ENCODE results near the gene PRRG2. TPM values are rescaled to one million over a fixed set of nuclear protein-coding genes. Genes with fewer than 3 reads are reported as not detected.

Gene PRRG2
- total RNA-seq, 1 donor from 2014 or later: 3.4 TPM

DNA sequence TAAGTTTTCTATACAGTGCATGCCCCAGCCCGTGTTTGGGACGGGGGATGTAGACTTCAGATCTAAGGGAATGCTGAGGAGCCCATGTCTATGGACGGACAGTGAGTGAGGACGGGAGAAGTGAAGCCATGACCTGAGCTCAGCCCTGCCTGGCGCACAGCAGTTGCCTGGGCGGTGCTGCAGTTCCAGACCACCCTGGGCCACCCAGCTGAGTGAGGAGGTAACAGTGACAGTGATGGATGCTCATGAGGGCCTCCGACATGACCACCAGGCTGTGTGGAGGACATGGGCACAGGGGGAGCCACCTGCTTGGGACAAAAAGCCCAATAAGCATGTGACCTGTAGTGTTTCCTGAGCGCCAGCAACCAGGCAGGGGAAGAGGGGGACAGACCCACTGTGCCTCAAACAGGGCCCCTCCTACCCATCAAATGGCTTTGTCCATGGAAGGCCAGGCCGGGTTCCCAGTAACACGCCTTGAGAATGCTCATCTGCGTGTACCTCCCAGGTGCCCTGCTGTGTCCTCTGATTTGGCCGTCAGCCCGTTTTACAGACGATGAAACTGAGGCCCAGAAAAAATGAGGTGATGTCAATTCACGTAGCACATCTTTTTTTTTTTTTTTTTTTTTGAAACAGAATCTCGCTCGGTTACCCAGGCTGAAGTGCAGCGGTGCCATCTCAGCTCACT, 23.3 kb upstream of the PRRG2 start:
- DNase-seq: no peak

DNA sequence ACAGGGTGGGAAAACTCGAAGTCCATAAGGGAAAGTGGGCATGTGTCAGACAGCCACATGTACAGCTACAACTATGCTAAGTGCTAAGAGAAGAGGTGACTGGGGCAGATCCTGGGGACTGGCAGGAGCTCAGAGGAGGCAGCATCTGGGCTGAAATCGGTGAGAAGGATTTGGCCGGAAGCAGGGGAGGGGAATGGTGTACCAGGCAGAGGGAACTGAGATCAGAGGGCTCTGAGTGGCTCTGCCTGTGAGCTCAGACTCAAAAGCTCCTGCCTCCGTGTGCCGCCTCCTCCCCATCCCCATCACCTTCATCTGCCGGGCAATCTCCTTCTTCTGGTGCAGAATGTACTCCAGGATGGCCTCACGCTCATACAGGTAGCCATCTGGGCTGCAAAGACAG, 22.5 kb upstream of the PRRG2 start:
- no peak for DNase-seq

DNA sequence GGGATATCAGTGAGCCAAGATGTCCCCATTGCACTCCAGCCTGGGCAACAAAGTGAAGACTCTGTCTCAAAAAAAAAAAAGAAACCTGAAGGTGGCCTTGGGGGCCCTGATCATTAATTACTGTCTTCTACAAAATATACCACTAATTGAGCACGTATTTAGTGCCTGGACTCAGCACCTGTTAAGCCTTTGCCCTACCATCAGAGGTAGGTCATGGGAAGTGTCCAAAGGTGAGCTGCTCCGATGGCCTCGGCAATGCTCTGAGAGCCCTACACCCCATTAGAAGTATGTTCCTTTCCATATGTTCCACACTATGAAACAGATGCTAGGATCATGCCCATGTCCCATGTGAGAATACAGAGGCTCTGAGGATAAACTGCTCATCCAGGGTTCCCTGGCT, 21.7 kb upstream of the PRRG2 start:
- DNase-seq: no peak

DNA sequence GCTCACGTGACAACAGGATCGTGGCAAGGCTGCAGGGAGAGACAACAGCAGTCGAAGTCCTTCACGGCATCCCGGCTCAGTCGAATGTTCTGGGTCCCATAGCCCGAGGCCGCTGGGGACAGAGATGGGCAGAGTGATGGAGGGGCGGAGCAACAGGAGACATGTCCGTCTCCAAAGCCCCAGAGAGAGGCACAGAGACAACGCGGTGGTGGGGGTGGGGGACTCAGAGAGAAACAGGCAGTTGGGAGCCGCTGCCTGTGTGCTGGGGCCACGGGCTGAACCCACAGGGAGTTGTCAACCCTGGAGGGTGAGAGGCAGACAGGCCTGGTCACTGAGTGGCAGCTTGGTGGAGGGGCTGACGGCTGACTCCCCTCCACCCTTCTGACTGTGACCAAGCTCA, 21.2 kb upstream of the PRRG2 start:
- no peak for DNase-seq

DNA sequence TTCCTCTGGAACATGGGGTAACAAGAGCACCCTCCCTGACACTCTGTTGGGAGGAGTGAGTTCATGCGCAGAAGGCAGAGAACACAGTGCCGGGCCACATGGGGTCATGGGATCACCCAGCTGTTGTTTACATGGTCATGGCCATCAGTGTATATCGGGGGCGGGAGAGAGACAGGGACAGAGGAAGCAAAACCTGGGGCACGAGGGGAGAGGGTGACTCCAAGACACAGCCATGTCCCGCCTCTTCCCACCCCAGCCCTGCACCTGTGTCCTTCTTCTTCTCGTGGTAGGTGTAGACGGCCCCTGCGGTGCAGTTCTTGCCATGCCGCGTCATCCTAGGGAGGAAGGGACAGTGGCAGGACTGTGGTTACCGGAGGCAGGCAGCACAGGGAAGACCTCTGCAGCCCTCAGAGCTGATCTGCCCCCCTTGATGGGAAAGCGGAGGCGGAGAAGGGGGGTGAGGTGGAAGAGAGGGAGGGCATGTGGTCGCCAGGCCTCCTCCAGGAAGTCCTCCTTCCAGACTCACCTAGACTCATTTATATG, 20.7 kb upstream of the PRRG2 start:
- peak; percentile 42 for DNase-seq

DNA sequence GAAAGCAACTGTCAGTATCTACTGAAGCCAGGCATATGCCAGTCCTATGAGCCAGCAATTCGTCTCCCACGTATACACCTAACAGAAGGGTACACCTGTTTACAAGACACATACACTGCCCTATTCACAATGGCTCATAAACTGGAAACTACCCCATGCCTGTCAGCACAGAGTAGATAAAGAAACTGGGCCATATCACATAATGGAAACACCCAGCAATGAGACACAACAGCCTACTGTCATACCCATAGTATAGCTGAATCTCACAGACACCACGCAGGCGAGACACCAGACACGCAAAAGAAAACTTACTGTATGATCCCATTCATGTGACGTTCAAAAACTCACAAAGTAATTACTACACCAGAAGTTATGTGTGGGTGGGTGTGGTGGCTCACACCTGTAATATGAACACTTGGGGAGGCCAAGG, 16.5 kb upstream of the PRRG2 start:
- DNase-seq: no peak

DNA sequence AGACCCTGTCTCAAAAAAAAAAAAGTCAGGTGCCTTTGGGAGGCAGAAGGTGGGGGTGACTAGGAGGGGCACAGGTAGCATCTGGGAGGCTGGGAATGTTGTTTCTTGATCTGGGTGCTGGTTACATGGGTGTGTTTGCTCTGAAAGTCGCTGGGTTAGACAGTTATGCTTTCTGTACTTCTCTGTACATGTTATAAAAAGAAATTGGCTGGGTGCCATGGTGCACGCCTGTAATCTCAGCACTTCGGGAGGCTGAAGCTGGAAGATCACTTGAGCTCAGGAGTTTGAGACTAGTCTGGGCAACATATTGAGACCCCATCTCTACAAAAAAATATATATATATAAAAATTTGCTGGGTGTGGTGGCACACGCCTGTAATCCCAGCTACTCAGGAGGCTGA, 15.9 kb upstream of the PRRG2 start:
- peak; percentile 69 for DNase-seq

DNA sequence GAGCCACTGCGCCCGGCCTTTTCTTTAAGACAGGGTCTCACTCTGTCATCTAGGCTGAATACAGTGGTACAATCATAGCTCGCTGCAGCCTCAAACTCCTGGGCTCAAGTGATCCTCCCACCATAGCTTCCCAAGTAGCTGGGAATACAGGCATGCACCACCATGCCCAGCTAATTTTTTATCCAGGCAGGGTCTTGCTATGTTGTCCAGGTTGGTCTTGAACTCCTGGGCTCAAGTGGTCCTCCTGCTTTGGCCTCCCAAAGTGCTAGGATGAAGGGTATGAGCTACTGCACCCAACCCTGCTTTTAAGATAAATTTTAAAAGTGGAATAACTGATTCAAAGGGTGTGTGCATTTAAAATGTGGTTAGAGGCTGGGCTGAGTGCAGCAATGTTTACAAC, 14.8 kb upstream of the PRRG2 start:
- DNase-seq: no peak

DNA sequence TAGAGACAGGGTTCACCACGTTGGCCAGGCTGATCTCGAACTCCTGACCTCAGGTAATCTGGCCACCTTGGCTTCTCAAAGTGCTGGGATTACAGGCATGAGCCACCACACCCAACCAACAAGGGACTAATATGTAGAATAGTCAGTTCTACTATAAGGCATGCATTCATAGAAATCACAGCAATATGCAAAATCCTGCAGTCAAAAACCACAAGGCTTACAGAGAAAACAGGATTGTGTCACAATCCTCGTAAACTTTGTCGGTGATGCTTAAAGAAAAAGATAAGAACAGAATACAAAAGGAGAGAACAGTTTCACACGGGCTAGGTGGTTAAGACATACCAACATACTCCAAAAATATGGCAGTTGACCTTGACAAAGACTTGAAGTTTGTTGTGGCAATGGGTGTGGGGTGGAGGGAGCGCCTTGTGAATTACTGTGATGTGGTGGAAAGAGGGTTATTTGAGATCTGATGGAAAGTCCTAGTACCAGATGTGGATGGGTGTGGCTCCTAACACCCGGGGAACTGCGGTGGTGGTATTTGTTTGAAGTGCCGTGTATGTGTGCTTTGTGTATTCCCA, 13.2 kb upstream of the PRRG2 start:
- no peak for DNase-seq

DNA sequence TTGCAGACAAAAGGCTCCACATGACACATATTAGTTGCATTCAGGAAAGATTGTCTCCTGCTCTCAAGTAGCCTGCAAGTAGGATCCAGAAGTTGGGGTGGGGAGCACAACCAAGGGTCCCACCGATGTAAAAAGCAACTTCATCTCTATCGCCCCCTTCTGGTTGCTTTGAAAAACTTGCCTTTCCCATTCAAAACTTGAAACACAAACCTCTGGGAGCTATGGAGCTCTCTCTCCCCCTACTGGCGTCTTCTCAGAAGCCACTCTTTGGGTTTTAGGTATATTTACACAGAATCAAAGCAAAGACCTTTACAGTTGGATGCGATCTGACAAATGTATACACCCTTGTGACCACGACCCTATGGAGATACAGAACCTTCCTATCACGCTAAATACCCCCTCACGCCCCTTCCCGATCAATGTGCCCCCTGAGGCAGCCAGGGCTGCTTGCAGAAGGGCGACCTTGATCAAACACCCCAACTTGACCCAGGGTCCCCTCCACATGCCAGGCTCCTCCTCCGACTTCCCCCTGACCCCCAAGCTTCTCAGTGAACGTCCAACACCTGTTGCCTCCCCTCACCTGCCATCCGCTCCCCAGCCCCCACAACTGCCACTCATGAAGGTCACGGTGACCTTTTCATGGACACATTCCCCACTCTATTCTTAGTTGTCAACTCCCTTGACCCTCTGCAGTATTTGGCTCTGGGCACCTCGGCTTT, 10.8 kb upstream of the PRRG2 start:
- DNase-seq: peak; percentile 93

DNA sequence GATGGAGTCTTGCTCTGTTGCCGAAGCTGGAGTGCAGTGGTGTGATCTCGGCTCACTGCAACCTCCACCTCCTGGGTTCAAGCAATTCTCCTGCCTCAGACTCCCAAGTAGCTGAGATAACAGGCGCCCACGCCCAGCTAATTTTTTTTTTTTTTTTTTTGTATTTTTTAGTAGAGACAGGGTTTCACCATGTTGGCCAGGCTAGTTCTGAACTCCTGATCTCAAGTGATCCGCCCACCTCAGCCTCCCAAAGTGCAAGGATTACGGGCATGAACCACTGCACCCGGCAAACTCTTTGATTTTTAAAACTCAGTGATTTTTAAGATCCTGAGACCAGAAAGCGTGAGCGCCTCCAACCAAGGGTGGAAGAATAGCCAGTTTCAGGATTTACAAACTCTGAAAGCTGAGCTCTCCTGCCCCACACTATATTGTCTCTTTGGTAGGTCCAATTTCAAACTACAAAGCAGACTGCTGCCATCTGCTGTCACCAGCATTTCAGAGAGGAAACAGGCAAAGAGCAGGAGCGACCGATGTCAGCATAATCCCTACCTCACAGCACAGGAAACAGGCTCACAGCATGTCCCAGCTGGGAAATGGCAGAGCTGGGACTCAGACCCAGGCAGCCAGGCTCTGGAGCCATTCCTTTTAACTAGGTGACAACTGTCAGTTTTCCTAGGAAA, 10.0 kb upstream of the PRRG2 start:
- DNase-seq: peak; percentile 50

DNA sequence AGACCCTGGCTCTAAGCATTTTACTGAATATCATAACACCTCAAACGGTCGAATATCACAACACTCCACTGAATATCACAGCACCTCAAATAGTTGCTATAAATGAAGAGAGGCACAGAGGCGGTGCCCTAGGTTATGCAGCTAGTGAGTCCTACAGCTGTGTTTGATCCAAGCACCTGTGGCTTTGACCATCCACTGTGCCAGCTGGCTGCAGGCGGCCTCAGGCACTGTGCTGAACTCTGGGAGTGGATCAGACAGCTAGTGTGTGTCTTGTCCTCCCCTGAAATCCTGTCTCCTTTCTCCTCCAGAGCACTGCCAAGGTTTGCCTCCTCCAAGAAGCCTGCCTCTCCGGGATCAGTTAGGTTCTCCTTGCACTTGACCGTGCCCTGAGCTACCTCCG, 8.1 kb upstream of the PRRG2 start:
- peak; percentile 28 for DNase-seq

DNA sequence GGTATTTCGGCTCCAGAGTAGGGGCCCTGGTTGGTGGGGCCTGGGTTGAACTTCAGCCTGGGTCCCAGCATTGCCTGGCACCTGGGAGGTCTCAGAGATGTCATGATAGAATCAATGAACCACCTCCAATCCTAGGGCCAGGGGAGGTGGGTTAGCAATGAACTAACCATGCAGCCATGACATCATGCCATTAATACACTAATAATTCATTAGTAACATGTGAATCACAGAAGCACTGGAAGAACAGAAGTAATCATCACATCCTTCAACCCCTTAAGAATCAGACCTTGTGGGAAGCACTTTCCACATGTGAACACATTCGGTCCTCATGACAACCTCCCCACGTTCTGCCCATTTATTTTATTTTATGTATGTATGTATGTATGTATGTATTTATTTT, 7.7 kb upstream of the PRRG2 start:
- no peak for DNase-seq

DNA sequence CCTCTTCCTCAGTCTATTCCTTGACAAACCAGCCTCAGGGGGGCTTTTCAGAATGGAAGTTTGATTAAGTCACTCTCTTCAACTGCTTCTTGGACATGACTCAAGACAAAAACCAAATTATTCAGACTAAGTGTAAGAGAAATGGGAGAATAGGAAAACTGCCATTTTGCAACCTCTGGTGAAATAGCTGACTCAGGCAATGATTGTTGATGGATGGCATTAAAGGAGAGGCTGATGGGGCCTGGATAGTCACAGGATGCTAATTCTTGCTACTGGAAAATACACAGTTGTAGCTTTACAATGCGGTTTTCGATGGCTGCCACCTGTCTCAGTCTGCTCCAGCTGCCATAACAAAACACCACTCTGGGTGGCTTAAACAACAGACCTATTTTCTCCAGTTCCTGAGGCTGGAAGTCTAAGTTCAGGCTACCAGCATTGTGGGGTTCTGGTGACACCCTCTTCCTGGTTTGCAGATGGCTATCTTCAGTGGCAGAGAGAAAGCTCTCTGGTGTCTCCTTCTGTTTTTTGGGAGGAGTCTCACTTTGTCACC, 6.8 kb upstream of the PRRG2 start:
- DNase-seq: no peak

DNA sequence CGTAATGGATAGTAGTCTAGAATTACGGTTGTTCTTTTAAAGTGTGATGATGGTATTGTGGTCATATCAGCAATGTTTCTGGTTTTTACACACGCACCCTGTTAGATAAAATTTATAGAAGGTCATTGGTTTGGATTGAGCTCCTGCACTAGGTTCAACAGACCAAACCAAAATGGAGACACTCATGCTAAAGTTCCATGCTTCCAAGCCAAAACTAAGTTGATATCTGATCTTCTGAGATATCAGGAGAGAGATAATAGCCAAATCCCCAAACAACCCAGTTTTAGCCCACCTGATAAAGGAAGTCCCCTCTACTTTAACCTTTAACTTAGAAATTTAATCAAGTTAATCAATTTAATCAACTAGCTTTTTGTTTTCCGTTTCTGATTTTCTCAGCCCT, 1.9 kb upstream of the PRRG2 start:
- DNase-seq: no peak

DNA sequence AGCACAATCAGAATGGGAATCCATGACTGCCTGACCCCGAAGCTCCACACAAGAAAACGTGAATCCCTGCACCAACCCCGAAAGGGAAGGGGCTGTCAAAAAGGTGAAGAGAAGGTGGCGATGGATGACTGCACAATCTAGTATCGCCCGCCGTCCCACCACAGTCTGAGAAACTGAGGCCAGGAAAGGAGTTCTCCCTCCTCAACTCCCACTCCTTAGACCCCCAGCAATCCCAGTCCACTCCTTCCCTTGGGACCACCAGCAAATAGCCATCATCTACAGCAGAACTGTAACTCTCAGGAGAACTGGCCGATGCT, 1.2 kb upstream of the PRRG2 start:
- no peak for DNase-seq

DNA sequence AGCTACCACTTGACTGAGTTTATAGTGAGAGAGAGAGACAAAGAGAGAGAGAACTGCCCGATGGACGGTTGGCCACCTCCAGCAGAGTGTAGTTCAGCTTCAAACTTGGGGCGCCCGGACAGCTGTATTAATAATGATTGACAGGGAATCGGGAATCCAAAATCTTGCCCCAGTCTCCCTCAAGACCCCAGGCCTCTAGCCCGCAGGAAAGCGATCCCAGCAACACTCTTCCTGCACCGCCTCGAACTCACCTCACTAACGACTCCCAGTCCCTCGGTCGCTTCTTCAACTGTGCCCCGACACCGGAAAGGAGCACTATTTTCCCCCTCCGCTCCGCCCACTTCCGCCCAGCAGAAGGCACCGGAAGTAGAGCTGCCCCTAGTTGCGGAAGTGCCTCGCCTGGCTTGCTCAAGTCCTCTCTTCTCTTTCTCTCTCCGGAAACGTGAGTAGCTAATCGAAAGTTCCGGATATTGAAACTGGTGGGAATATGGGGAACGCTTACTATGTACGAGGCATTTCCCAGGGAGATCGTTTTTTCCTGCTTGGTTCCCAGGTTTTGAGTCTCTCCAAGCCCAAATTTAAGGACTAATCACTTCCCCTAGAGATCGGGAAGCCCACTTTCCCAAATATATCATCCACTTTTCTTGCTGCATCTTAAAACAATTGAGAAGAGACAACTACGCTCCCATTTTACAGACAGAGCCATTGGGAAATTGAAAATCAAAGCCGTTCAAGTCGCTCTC, 681 bp upstream of the PRRG2 start, which contains the start of gene NOSIP:
Gene NOSIP (minus strand): TSS at position 293 of the 743 bp plus-strand sequence. CDS start 19,865 bp downstream, outside the sequence.
- peak; percentile 99 for DNase-seq

DNA sequence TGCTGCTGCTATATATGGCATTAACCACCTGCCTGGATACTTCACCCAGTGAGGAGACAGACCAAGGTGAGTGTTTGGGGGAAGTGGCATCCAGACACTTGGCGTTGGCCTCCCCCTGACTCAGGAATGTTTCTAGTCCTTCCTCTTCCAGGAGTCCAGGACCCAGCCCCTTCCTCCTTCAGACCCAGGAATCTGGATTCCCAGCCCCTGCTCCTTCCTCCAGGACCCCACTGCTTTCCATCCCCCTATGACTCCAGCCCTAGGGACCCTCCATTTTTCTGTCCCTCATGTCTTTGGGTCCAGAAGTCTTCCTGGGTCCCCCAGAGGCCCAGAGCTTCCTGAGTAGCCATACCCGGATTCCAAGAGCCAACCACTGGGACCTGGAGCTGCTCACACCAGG, 2.1 kb downstream of the PRRG2 start:
- DNase-seq: no peak

DNA sequence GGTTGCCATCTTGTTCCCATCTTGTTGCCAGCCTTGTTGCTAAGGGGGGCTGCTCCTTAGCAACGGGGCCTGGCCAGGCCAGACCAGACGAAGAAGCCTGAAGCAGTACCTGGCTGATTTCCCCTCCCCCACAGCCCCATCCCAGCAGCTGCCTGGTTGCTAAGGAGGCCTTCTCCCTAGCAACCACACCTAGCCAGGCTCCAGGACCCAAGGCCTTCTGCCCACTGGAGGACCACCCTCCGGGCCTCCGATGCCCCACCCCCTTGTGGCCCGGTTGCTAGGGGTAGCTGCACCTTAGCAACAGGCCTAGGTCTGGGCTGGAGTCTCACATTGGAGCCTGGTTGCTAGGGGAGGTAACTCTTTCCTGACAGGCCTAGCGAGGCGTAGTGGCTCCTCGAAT, 3.9 kb downstream of the PRRG2 start:
- DNase-seq: no peak

DNA sequence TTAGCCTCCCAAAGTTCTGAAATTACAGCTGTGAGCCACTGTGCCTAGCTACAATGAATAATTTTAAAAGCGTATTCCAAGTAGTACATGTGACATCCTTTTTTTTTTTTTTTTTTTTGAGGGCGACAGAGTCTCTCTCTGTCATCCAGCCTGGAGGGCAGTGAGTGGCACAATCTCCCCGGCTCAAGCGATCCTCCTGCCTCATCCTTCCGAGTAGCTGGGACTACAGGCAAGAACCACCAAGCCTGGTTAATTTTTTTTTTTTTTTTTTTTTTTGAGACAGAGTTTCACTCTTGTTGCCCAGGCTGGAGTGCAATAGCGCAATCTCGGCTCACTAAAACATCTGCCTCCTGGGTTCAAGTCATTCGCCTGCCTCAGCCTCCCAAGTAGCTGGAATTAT, 6.1 kb downstream of the PRRG2 start:
- DNase-seq: no peak

DNA sequence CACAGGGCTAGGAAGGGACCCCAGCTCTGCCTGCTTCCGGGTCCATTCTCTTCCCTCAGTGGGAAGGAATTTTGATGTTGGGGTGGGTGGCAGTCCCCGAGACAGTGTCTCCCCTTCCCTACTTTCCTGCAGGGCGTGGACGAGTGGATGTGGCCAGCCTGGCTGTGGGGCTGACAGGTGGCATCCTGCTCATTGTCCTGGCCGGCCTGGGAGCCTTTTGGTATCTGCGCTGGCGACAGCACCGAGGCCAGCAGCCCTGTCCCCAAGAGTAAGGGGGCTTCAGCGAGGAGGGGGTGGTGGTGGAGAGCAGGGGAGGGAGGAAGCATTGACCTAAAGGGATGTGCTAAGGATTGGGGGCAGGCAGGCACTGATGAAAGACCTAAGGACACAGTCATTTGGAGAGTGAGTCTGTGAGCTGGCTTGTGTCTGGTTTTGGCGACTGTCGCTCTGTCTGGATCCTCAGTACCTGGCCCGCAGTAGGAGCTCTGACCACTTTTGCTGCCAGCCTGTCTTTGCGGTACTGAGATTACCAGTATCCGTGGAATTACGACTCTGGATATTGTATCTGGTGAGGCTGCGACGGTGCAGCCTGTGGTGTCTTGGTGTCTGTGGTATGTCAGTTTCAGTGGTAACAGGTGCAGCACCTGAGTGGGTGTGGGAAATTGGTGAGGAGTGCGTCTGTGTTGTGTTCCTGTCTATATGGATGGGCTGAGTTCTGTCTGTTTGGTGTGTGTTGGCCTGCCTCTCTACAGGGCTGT, 7.4 kb downstream of the PRRG2 start:
- DNase-seq: no peak

Measured in tongue (tissue), 2 donors.